GM23338 (cell line): Measurements from ENCODE around the gene GRM6. TPM values are rescaled to one million over a fixed set of nuclear protein-coding genes. Genes with fewer than 3 reads are reported as not detected.

Experiments used
- ATAC-seq: fragments of 200-7000 bp; cut with Tn5 transposase; 3 replicates; pipeline ENCODE4 v1.9.1; 2020
- DNase-seq: peaks from one replicate; pipeline ENCODE4 v3.0.0-alpha.2; 2015; ENCODE audit warnings: low spot score
- H2AFZ ChIP-seq: fragments of 200-600 bp; sonication (generic); 2 replicates; pipeline ENCODE4 v1.8.0; 2016; ENCODE audit warnings: antibody characterized with exemption, mild to moderate bottlenecking, moderate library complexity
- H3F3A ChIP-seq: fragments of 200-600 bp; sonication (generic); replicated peaks from 2 replicates; pipeline ENCODE4 v1.8.0; 2017; ENCODE audit warnings: antibody characterized with exemption, mixed run types, low read depth
- H3K27ac ChIP-seq: fragments of 200-600 bp; sonication (generic); 2 replicates; pipeline ENCODE4 v1.6.1; 2016; ENCODE audit warnings: low read depth
- H3K27me3 ChIP-seq: fragments of 200-600 bp; sonication (generic); 2 replicates; pipeline ENCODE4 v1.8.0; 2016; ENCODE audit warnings: mild to moderate bottlenecking, mixed run types, moderate library complexity; ENCODE audit not compliant: insufficient read depth
- H3K36me3 ChIP-seq: fragments of 200-600 bp; sonication (generic); 2 replicates; pipeline ENCODE4 v1.8.0; 2016; ENCODE audit warnings: mild to moderate bottlenecking; ENCODE audit not compliant: insufficient read depth
- H3K4me1 ChIP-seq: fragments of 200-600 bp; sonication (generic); 2 replicates; pipeline ENCODE4 v1.8.0; 2016; ENCODE audit warnings: mild to moderate bottlenecking, moderate library complexity; ENCODE audit not compliant: insufficient read depth
- H3K4me2 ChIP-seq: fragments of 200-600 bp; sonication (generic); 2 replicates; pipeline ENCODE4 v1.7.1; 2017; ENCODE audit warnings: mixed run types
- H3K4me3 ChIP-seq: fragments of 200-600 bp; sonication (generic); 2 replicates; pipeline ENCODE4 v1.6.1; 2016; ENCODE audit warnings: mixed run types
- H3K79me2 ChIP-seq: fragments of 200-600 bp; sonication (generic); replicated peaks from 2 replicates; pipeline ENCODE4 v1.8.0; 2017; ENCODE audit warnings: mild to moderate bottlenecking; ENCODE audit not compliant: insufficient read depth
- H3K9me2 ChIP-seq: fragments of 200-600 bp; sonication (generic); 2 replicates; pipeline ENCODE4 v1.8.0; 2017; ENCODE audit not compliant: insufficient read depth
- H4K20me1 ChIP-seq: fragments of 200-600 bp; sonication (generic); replicated peaks from 2 replicates; pipeline ENCODE4 v1.8.0; 2017; ENCODE audit warnings: mild to moderate bottlenecking; ENCODE audit not compliant: insufficient read depth
- H3K27ac Mint-ChIP-seq: 2 replicates; pipeline ENCODE4 v1.8.0; 2020; ENCODE audit warnings: inconsistent platforms, mild to moderate bottlenecking, moderate library complexity, mixed read lengths
- H3K27me3 Mint-ChIP-seq: 3 replicates; pipeline ENCODE4 v1.8.0; 2022; ENCODE audit warnings: low read depth, mild to moderate bottlenecking, moderate library complexity, mixed read lengths, inconsistent platforms; ENCODE audit not compliant: insufficient read depth, poor library complexity
- H3K36me3 Mint-ChIP-seq: 3 replicates; pipeline ENCODE4 v1.8.0; 2021; ENCODE audit warnings: low read depth, mild to moderate bottlenecking, inconsistent platforms, moderate library complexity, mixed read lengths
- H3K4me1 Mint-ChIP-seq: 3 replicates; pipeline ENCODE4 v1.8.0; 2020; ENCODE audit warnings: mild to moderate bottlenecking, inconsistent platforms, mixed read lengths
- H3K4me3 Mint-ChIP-seq: 3 replicates; pipeline ENCODE4 v1.8.0; 2021; ENCODE audit warnings: moderate library complexity, mild to moderate bottlenecking, inconsistent platforms, mixed read lengths
- H3K9me3 Mint-ChIP-seq: 3 replicates; pipeline ENCODE4 v1.8.0; 2020; ENCODE audit warnings: moderate library complexity, mild to moderate bottlenecking, inconsistent platforms, mixed read lengths
- CREB1 ChIP-seq: fragments of 250-450 bp; sonication (Bioruptor Pico); IDR thresholded peaks from 2 replicates; pipeline ENCODE4 v1.5.0; 2020; ENCODE audit warnings: low read depth, mild to moderate bottlenecking, moderate library complexity
- CTCF ChIP-seq, 2 experiments: fragments of 200-600 bp in 1 of 2; sonication (generic) in 1 of 2; conservative IDR thresholded peaks; 2 replicates each; pipeline versions ENCODE4 v1.5.1 to v1.6.1; 2016 to 2017; ENCODE audit warnings: antibody characterized with exemption in 2 of 2, low read depth in 2 of 2, mild to moderate bottlenecking in 2 of 2, moderate library complexity in 1 of 2
- ETS1 ChIP-seq: IDR thresholded peaks from 2 replicates; pipeline ENCODE4 v1.6.1; 2016; ENCODE audit warnings: antibody characterized with exemption
- EZH2 ChIP-seq: fragments of 200-600 bp; sonication (generic); IDR thresholded peaks from one replicate; pipeline ENCODE4 v1.8.0; 2017; ENCODE audit warnings: antibody characterized with exemption, mild to moderate bottlenecking, low read depth; ENCODE audit not compliant: unreplicated experiment
- EZH2phosphoT487 ChIP-seq: fragments of 200-600 bp; sonication (generic); IDR thresholded peaks from one replicate; pipeline ENCODE4 v1.8.1; 2018; ENCODE audit warnings: antibody characterized with exemption; ENCODE audit not compliant: unreplicated experiment
- JUNB ChIP-seq: IDR thresholded peaks from one replicate; pipeline ENCODE4 v1.6.1; 2016; ENCODE audit warnings: antibody characterized with exemption; ENCODE audit not compliant: unreplicated experiment
- NANOG ChIP-seq: IDR thresholded peaks from 2 replicates; pipeline ENCODE4 v1.6.1; 2016; ENCODE audit warnings: antibody characterized with exemption, borderline replicate concordance
- POLR2AphosphoS5 ChIP-seq: IDR thresholded peaks from 2 replicates; pipeline ENCODE4 v1.6.1; 2016; ENCODE audit warnings: antibody characterized with exemption, low read depth
- REST ChIP-seq: IDR thresholded peaks from one replicate; pipeline ENCODE4 v1.6.1; 2018; ENCODE audit warnings: antibody characterized with exemption; ENCODE audit not compliant: unreplicated experiment
- STAT1 ChIP-seq: IDR thresholded peaks from one replicate; pipeline ENCODE4 v1.6.1; 2016; ENCODE audit warnings: antibody characterized with exemption; ENCODE audit not compliant: unreplicated experiment
- ZNF114 ChIP-seq: fragments of 250-450 bp; sonication (Bioruptor Pico); IDR thresholded peaks from 2 replicates; pipeline ENCODE4 v1.5.0; 2020; ENCODE audit warnings: mild to moderate bottlenecking, moderate library complexity
- ZNF331 ChIP-seq: fragments of 250-450 bp; sonication (Bioruptor Pico); IDR thresholded peaks from 2 replicates; pipeline ENCODE4 v1.5.0; 2020; ENCODE audit warnings: low read depth, mild to moderate bottlenecking, moderate library complexity
- ZNF462 ChIP-seq: fragments of 250-450 bp; sonication (Bioruptor Pico); IDR thresholded peaks from 2 replicates; pipeline ENCODE4 v1.5.0; 2020; ENCODE audit warnings: mild to moderate bottlenecking, moderate library complexity
- polyA plus RNA-seq: library from polyadenylated mRNA; unstranded; fragments of >200 nt; fragmentation: Nextera tagmentation; extraction: Ambion mirVana; gene quantifications from 2 replicates; pipeline ENCODE4 v1.2.1, GENCODE V29; 2016
- total RNA-seq: library from RNA; depleted of rRNA; stranded (reverse); fragments of >200 nt; shearing (Covaris generic); gene quantifications from 2 replicates; pipeline ENCODE4 v1.2.3, GENCODE V29; 2014

GRM6 gene
- total and polyA plus RNA-seq, 2 experiments from 2014 or later, result 0.19 TPM; not detected in 1

- Histone ChIP-seq H3K4me2 (no peak overlapping the region), H3K79me2 (no peaks in the 10 kb centered on the region), H3K9me2 (no peaks in the 10 kb centered on the region), H3K4me3 (no peak overlapping the region), H3K36me3 (peaks cover 1% of the 10 kb centered on the region), H3K4me1 (no peaks in the 10 kb centered on the region), H3F3A (no peaks in the 10 kb centered on the region), H3K27me3 (no peaks in the 10 kb centered on the region), H3K27ac (no peak overlapping the region), H2AFZ (no peak overlapping the region), H4K20me1 (no peaks in the 10 kb centered on the region)
- Mint-ChIP-seq H3K4me1 (no peaks in the 10 kb centered on the region), H3K27me3 (peaks cover 13% of the 10 kb centered on the region), H3K9me3 (peaks cover 95% of the 10 kb centered on the region), H3K27ac (no peak overlapping the region), H3K4me3 (no peak overlapping the region), H3K36me3 (peaks cover 44% of the 10 kb centered on the region)
- ATAC-seq (no peak), DNase-seq (no peak)
- no peak for TF ChIP-seq POLR2AphosphoS5
- TF ChIP-seq ETS1, result no peak
- TF ChIP-seq ZNF462 (CRISPR knock-in tag), result no peak
- no peak for TF ChIP-seq EZH2
- TF ChIP-seq EZH2phosphoT487, result no peak
- TF ChIP-seq JUNB, result no peak
- TF ChIP-seq ZNF114 (CRISPR knock-in tag), result no peak
- TF ChIP-seq ZNF331 (CRISPR knock-in tag), result no peak
- no peak for TF ChIP-seq CREB1 (CRISPR knock-in tag)
- TF ChIP-seq CTCF (conservative IDR thresholded peaks at IDR 0.05; ENCODE audit: low read depth in 2 of 2), result no peak
- TF ChIP-seq NANOG, result no peak
- TF ChIP-seq STAT1, result no peak
- TF ChIP-seq REST, result no peak
Measured at GRCh38 chr5:178983728-178984127, 11.4 kb downstream of the GRM6 start.
